Ascending aorta (tissue), 2 donors: ENCODE results near the gene METTL27. TPM values are rescaled to one million over a fixed set of nuclear protein-coding genes. Genes with fewer than 3 reads are reported as not detected.

ENCODE experiments used
- DNase-seq, 2 donors: peaks; one replicate each; pipeline ENCODE4 v3.0.0-alpha.2; 2019; ENCODE audit warnings: low spot score in 2 of 2
- H3K27ac ChIP-seq, 2 donors: fragments of 200-600 bp; sonication (generic); one replicate each; pipeline ENCODE4 v1.5.1; 2016 to 2017; ENCODE audit warnings: mild to moderate bottlenecking in 1 of 2
- H3K27me3 ChIP-seq: fragments of 200-600 bp; sonication (generic); one replicate; pipeline ENCODE4 v1.5.1; 2017
- H3K36me3 ChIP-seq, 2 donors: fragments of 200-600 bp; sonication (generic); one replicate each; pipeline ENCODE4 v1.5.1; 2016
- H3K4me1 ChIP-seq, 2 donors: fragments of 200-600 bp; sonication (generic); one replicate each; pipeline ENCODE4 v1.5.1; 2016 to 2017; ENCODE audit warnings: mild to moderate bottlenecking in 1 of 2
- H3K4me3 ChIP-seq, 2 donors: fragments of 200-600 bp; sonication (generic); one replicate each; pipeline ENCODE4 v1.5.1; 2016 to 2017; ENCODE audit warnings: mild to moderate bottlenecking in 1 of 2
- H3K9me3 ChIP-seq, 2 donors: fragments of 200-600 bp; sonication (generic); one replicate each; pipeline ENCODE4 v1.5.1; 2016
- intact Hi-C: fragments of 100-400 bp; cut with DNase I; formaldehyde crosslinking; loops from one replicate; pipeline ENCODE4 v1.15.1; 2023
- total RNA-seq: library from RNA; depleted of rRNA; stranded (reverse); fragments of >200 nt; gene quantifications from one replicate; pipeline ENCODE4 v1.1.0, GENCODE V29; 2016
- TF ChIP-seq, protein P1 (sequence below), 3 experiments: fragments of 200-600 bp in 2 of 3; fragments of 450-650 bp in 1 of 3; sonication (generic) in 2 of 3; IDR thresholded peaks; one replicate each; pipeline ENCODE4 v1.5.1; 2016 to 2019; ENCODE audit warnings: antibody characterized with exemption in 3 of 3, mild to moderate bottlenecking in 1 of 3, moderate library complexity in 1 of 3

METTL27 gene
- total RNA-seq, 1 donor from 2014 or later, result not detected

DNA sequence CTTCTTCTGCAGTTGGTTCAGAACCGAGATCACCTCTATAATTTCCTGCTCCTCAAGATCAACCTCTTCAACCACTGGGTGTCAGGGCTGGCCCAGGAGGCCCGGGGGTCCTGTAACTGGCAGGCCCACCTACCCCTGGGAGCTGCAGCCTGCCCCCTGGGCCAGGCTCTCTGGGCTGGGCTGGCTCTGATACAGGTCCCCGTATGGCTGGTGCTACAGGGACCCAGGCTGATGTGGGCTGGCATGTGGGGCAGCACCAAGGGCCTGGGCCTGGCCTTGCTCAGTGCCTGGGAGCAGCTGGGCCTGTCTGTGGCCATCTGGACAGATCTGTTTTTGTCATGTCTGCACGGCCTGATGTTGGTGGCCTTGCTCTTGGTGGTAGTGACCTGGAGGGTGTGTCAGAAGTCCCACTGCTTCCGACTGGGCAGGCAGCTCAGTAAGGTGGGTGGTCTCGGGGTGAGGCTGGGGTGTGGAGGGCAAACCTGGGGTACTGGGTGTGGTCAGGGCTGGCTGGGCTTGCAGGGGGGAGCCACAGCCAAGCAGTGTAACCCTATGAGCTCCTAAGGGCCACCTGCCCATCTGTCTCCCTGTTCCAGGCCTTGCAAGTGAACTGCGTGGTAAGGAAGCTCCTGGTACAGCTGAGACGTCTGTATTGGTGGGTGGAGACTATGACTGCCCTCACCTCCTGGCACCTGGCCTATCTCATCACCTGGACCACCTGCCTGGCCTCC lies 22.8 kb upstream of the METTL27 start:
- no peak for DNase-seq
- Histone ChIP-seq H3K4me3 (no peak overlapping the region), H3K27me3 (no peaks in the 10 kb centered on the region), H3K36me3 (no peaks in the 10 kb centered on the region), H3K9me3 (no peaks in the 10 kb centered on the region), H3K4me1 (peaks cover 14 to 21% of the 10 kb centered on the region in 2 donors), H3K27ac (no peak overlapping the region)
- TF ChIP-seq, protein P1, sequence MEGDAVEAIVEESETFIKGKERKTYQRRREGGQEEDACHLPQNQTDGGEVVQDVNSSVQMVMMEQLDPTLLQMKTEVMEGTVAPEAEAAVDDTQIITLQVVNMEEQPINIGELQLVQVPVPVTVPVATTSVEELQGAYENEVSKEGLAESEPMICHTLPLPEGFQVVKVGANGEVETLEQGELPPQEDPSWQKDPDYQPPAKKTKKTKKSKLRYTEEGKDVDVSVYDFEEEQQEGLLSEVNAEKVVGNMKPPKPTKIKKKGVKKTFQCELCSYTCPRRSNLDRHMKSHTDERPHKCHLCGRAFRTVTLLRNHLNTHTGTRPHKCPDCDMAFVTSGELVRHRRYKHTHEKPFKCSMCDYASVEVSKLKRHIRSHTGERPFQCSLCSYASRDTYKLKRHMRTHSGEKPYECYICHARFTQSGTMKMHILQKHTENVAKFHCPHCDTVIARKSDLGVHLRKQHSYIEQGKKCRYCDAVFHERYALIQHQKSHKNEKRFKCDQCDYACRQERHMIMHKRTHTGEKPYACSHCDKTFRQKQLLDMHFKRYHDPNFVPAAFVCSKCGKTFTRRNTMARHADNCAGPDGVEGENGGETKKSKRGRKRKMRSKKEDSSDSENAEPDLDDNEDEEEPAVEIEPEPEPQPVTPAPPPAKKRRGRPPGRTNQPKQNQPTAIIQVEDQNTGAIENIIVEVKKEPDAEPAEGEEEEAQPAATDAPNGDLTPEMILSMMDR (IDR thresholded peaks at IDR 0.05), result no peak
- intact Hi-C loops, result loop anchor here (5.0 kb wide), 1 partner anchor 537 kb away; no protein-coding TSS in a partner anchor

DNA sequence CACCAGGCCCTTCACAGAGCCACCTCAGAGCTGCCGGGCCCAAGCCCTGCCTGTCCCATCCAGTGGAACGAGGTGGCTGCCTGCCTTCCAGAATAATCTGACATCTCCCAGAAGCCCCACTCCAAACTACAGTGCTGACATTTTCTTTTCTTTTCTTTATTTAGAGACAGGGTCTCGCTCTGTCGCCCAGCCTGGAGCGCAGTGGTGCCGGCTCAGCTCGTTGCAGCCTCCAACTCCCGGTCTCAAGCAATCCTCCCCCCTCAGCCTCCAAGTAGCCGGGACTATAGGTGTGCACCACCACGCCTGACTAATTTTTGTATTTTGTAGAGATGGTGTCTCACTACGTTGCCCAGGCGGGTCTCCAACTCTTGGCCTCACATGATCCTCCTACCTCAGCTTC lies 19.0 kb upstream of the METTL27 start:
- Histone ChIP-seq H3K27me3 (no peaks in the 10 kb centered on the region), H3K36me3 (no peaks in the 10 kb centered on the region), H3K4me3 (no peak overlapping the region), H3K27ac (no peak overlapping the region), H3K9me3 (no peaks in the 10 kb centered on the region), H3K4me1 (no peaks in the 10 kb centered on the region)
- intact Hi-C loops, result no loop called here
- DNase-seq, result no peak
- TF ChIP-seq, protein P1 (IDR thresholded peaks at IDR 0.05), result no peak

DNA sequence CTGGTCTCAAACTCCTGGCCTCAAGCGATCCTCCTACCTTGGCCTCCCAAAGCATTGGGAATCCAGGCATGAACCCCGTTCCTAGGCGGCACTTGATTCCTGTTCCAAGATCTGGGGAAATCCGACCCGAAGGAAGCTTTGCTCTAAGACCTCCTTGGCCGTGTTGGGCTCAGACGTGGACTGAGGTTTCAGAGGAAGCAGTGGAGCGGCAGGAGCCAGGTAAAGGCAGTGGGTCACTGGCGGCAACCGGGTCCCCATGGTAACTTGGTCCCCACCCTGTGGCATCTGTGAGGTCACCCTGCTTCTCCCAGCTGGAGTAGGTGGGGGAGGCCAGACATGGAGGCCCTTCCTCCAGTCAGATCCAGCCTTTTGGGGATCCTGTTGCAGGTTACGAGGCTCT lies 18.5 kb upstream of the METTL27 start, which contains the start of gene TMEM270:
Gene TMEM270 (plus strand): TSS at position 301 of the 400 bp plus-strand sequence. CDS start 36 bp downstream, at position 337.
- TF ChIP-seq, protein P1 (IDR thresholded peaks at IDR 0.05), result no peak
- no peaks in the 10 kb centered on the region for H3K36me3 ChIP-seq
- H3K27ac ChIP-seq, result no peak within 1 kb of the TSS
- no peak within 1 kb of the TSS for H3K4me3 ChIP-seq
- intact Hi-C loops, result no loop called here
- H3K4me1 ChIP-seq, result no peaks in the 10 kb centered on the region
- no peaks in the 10 kb centered on the region for H3K27me3 ChIP-seq
- H3K9me3 ChIP-seq, result no peaks in the 10 kb centered on the region
- no peak for DNase-seq

DNA sequence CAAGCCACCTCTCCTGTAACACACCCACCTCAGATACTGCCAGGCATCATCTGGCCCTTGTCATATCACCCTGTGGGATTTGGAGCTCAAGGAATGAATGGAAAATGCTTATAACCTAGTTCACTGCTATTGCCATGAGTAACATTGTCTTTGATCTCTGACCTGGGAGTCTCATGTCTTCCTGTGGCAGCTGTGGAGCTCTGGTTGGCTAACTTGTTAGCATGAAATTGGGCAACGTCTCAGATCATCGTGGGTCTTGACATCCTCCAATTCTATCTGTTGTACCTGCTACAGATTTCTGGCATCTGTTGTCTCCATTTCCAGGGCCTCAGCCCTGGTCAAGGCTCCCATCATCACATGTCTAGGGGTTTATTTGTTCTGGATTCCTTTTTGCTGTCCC lies 16.5 kb upstream of the METTL27 start:
- TF ChIP-seq, protein P1 (IDR thresholded peaks at IDR 0.05), result no peak
- no peak for DNase-seq
- no peak overlapping the region for H3K27ac ChIP-seq
- H3K4me1 ChIP-seq, result no peaks in the 10 kb centered on the region
- H3K4me3 ChIP-seq, result no peak overlapping the region
- intact Hi-C loops, result no loop called here
- no peaks in the 10 kb centered on the region for H3K36me3 ChIP-seq
- H3K9me3 ChIP-seq, result no peaks in the 10 kb centered on the region
- no peaks in the 10 kb centered on the region for H3K27me3 ChIP-seq

DNA sequence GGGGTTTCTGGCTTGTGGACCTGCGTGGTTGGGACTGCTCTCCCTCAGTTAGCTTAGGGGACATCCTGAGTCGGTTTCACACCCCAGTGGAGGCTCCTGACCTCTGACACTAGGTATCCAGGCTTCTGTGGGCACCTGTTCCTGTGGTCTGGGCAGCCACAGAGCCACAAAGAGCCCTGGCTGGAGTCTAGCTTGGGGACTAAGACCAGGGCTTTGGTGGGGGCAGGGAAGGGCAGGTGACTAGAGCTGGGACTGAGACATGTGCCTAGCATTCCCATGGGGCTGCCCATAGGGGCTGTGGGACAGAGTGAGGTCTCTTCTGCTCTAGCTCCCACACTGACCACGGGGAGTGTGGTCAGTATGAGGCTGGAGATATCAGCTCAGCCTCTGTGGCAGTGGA lies 14.6 kb upstream of the METTL27 start:
- no peaks in the 10 kb centered on the region for H3K9me3 ChIP-seq
- H3K4me3 ChIP-seq, result no peak overlapping the region
- H3K27ac ChIP-seq, result no peak overlapping the region
- no peak for DNase-seq
- H3K36me3 ChIP-seq, result no peaks in the 10 kb centered on the region
- peaks cover 0 to 5% of the 10 kb centered on the region in 2 donors for H3K4me1 ChIP-seq
- no peaks in the 10 kb centered on the region for H3K27me3 ChIP-seq
- TF ChIP-seq, protein P1 (IDR thresholded peaks at IDR 0.05), result no peak
- intact Hi-C loops, result no loop called here
